Fibroblast of lung (primary cell): ENCODE data around the gene CFAP107. TPM values are rescaled to one million over a fixed set of nuclear protein-coding genes. Genes with fewer than 3 reads are reported as not detected.
"Not testable (repeated sequence)": the region's sequence is repeated elsewhere in the genome, so short reads cannot be mapped to it uniquely, and the experiment has no call there.

ENCODE experiments used
- DNase-seq, 2 donors: peaks; one replicate each; pipeline versions ENCODE4 v3.0.0 to v3.0.0-alpha.2; 2010; ENCODE audit warnings: low read depth in 2 of 2
- H2AFZ ChIP-seq: 2 replicates; pipeline ENCODE4 v1.5.1; 2012; ENCODE audit warnings: low read length, control low read depth, inconsistent platforms
- H3K27ac ChIP-seq: 2 replicates; pipeline ENCODE4 v1.5.1; 2011; ENCODE audit warnings: low read length, control low read depth; ENCODE audit not compliant: insufficient read depth
- H3K27me3 ChIP-seq: 2 replicates; pipeline ENCODE4 v1.5.1; 2011; ENCODE audit warnings: mild to moderate bottlenecking, low read length; ENCODE audit not compliant: control insufficient read depth, insufficient read depth
- H3K36me3 ChIP-seq: 2 replicates; pipeline ENCODE4 v1.5.1; 2011; ENCODE audit warnings: low read length; ENCODE audit not compliant: control insufficient read depth, insufficient read depth
- H3K4me1 ChIP-seq: 2 replicates; pipeline ENCODE4 v1.5.1; 2011; ENCODE audit warnings: low read length; ENCODE audit not compliant: control insufficient read depth, insufficient read depth; ENCODE audit errors: extremely low read depth
- H3K4me2 ChIP-seq: 2 replicates; pipeline ENCODE4 v1.5.1; 2011; ENCODE audit warnings: low read length, control low read depth; ENCODE audit not compliant: insufficient read depth; ENCODE audit errors: extremely low read depth
- H3K4me3 ChIP-seq, 4 experiments: fragments of 200-600 bp in 1 of 4; sonication (generic) in 1 of 4; replicated peaks in 1 of 4; 2 replicates each; pipeline ENCODE4 v1.5.1; 2011 to 2016; ENCODE audit warnings: low read length in 4 of 4, low read depth in 3 of 4, mild to moderate bottlenecking in 3 of 4, control low read depth in 2 of 4, inconsistent platforms in 1 of 4, mixed read lengths in 1 of 4; ENCODE audit not compliant: insufficient read depth in 1 of 4; ENCODE audit errors: control extremely low read depth in 1 of 4
- H3K79me2 ChIP-seq: 2 replicates; pipeline ENCODE4 v1.5.1; 2012; ENCODE audit warnings: mild to moderate bottlenecking, low read length, inconsistent platforms; ENCODE audit not compliant: control insufficient read depth, insufficient read depth
- H3K9ac ChIP-seq: 2 replicates; pipeline ENCODE4 v1.5.1; 2011; ENCODE audit warnings: mild to moderate bottlenecking, low read length, control low read depth; ENCODE audit not compliant: insufficient read depth
- H3K9me3 ChIP-seq: 2 replicates; pipeline ENCODE4 v1.5.1; 2012; ENCODE audit warnings: low read depth, low read length; ENCODE audit not compliant: control insufficient read depth, insufficient read depth
- H4K20me1 ChIP-seq: 2 replicates; pipeline ENCODE4 v1.5.1; 2011; ENCODE audit warnings: low read length; ENCODE audit not compliant: control insufficient read depth, insufficient read depth; ENCODE audit errors: extremely low read depth
- CTCF ChIP-seq, 2 donors: IDR thresholded peaks in 1 of 2; conservative IDR thresholded peaks in 1 of 2; 1 replicate in 1 of 2; 2 replicates in 1 of 2; pipeline ENCODE4 v1.5.1; 2011 to 2012; ENCODE audit warnings: low read length in 2 of 2, control low read depth in 1 of 2, inconsistent platforms in 1 of 2, low read depth in 1 of 2, mild to moderate bottlenecking in 1 of 2
- EZH2 ChIP-seq: IDR thresholded peaks from 2 replicates; pipeline ENCODE4 v1.5.1; 2012; ENCODE audit warnings: low read length, control low read depth, mild to moderate bottlenecking; ENCODE audit errors: missing control alignments
- polyA plus RNA-seq, 2 donors: library from polyadenylated mRNA; depleted of rRNA in 1 of 2; stranded (reverse) in 1 of 2; unstranded in 1 of 2; fragments of >200 nt; gene quantifications; 2 replicates each; pipeline ENCODE4 v1.2.1, GENCODE V29; 2011 to 2012; ENCODE audit warnings: missing spikeins in 1 of 2
- total RNA-seq: library from RNA; depleted of rRNA; stranded (reverse); fragments of >200 nt; gene quantifications from 2 replicates; pipeline ENCODE4 v1.2.1, GENCODE V29; 2014

Gene CFAP107
- total and polyA plus RNA-seq, 2 donors (not counting 1 experiment from before 2014, with no cell fraction given): not detected

- Histone ChIP-seq H3K27ac (no peak overlapping the region), H3K4me2 (no peak overlapping the region), H3K4me1 (no peaks in the 10 kb centered on the region), H3K79me2 (no peaks in the 10 kb centered on the region), H2AFZ (no peak overlapping the region), H3K9me3 (no peaks in the 10 kb centered on the region), H3K36me3 (no peaks in the 10 kb centered on the region), H3K9ac (no peak overlapping the region), H3K4me3 (no peak overlapping the region), H4K20me1 (no peaks in the 10 kb centered on the region), H3K27me3 (no peaks in the 10 kb centered on the region)
- DNase-seq: no peak
- no peak for TF ChIP-seq EZH2
Measured at GRCh38 chr1:12722626-12723025, 23.4 kb upstream of the CFAP107 start.

- Histone ChIP-seq H3K9me3 (no peaks in the 10 kb centered on the region), H4K20me1 (no peaks in the 10 kb centered on the region), H3K27ac (no peak overlapping the region), H2AFZ (no peak overlapping the region), H3K27me3 (no peaks in the 10 kb centered on the region), H3K4me3 (no peak overlapping the region), H3K9ac (no peak overlapping the region), H3K36me3 (no peaks in the 10 kb centered on the region), H3K4me2 (no peak overlapping the region), H3K4me1 (no peaks in the 10 kb centered on the region), H3K79me2 (no peaks in the 10 kb centered on the region)
- no peak for DNase-seq
- TF ChIP-seq EZH2: no peak
- TF ChIP-seq CTCF (conservative IDR thresholded peaks at IDR 0.05 in 1 of 2, IDR thresholded peaks at IDR 0.05 in 1 of 2; ENCODE audit: low read depth in 1 of 2, low read length in 2 of 2): no peak
Measured at GRCh38 chr1:12728391-12728790, 17.6 kb upstream of the CFAP107 start.

- H3K36me3 ChIP-seq: no peaks in the 10 kb centered on the region
- H3K79me2 ChIP-seq: no peaks in the 10 kb centered on the region
- H3K27ac ChIP-seq: no peak overlapping the region
- no peak for DNase-seq
- no peaks in the 10 kb centered on the region for H3K9me3 ChIP-seq
- no peak overlapping the region for H3K4me3 ChIP-seq
- no peak overlapping the region for H2AFZ ChIP-seq
- no peak overlapping the region for H3K9ac ChIP-seq
- no peaks in the 10 kb centered on the region for H4K20me1 ChIP-seq
- no peak overlapping the region for H3K4me2 ChIP-seq
- TF ChIP-seq CTCF (conservative IDR thresholded peaks at IDR 0.05 in 1 of 2, IDR thresholded peaks at IDR 0.05 in 1 of 2; ENCODE audit: low read depth in 1 of 2, low read length in 2 of 2) (no peak), EZH2 (no peak)
- no peaks in the 10 kb centered on the region for H3K27me3 ChIP-seq
- no peaks in the 10 kb centered on the region for H3K4me1 ChIP-seq
Measured at GRCh38 chr1:12730156-12730555, 15.8 kb upstream of the CFAP107 start.

GRCh38 chr1:12731084-12731483, 14.9 kb upstream of the CFAP107 start:
- not testable (repeated sequence) for H4K20me1 ChIP-seq, H3K79me2 ChIP-seq, H3K4me1 ChIP-seq, H2AFZ ChIP-seq, H3K4me3 ChIP-seq, H3K27me3 ChIP-seq, H3K9ac ChIP-seq, H3K27ac ChIP-seq, H3K36me3 ChIP-seq, H3K9me3 ChIP-seq, DNase-seq, H3K4me2 ChIP-seq
